ENCODE data around the gene CHID1. TPM values are rescaled to one million over a fixed set of nuclear protein-coding genes. Genes with fewer than 3 reads are reported as not detected.

CHID1 gene
- total and polyA plus RNA-seq, 9 of the 15 experiments (the other 6 are each of a cell fraction or from before 2014, with no cell fraction given) = 15.1 to 108 (median 39.8) TPM

DNA sequence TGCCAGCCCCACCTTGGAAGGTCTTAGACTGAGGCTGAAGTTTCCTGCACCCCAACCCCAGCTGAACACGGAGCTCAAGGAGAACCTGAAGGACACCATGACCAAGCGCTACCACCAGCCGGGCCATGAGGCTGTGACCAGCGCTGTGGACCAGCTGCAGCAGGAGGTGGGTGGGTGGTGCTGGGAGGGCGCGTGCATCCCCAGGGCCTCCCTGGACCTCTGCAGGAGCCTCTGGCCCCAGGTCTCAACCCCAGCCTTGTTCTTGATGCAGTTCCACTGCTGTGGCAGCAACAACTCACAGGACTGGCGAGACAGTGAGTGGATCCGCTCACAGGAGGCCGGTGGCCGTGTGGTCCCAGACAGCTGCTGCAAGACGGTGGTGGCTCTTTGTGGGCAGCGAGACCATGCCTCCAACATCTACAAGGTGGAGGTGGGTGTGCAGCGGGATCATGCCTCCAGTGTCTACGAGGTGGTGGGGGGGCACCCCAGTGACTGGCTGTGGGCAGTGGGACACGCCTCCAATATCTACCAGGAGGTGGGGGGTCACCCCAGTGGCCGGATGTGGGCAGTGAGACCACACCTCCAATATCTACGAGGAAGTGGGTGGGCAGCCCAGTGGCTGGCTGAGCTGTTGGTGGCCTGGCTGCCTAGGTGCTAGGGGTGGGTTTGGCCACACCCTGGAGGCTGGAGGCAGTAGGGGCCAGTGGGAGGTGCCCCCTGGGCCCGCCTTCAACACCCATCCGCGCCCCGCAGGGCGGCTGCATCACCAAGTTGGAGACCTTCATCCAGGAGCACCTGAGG is 73.2 kb downstream of the CHID1 start (continued):
- TF ChIP-seq, protein P1, sequence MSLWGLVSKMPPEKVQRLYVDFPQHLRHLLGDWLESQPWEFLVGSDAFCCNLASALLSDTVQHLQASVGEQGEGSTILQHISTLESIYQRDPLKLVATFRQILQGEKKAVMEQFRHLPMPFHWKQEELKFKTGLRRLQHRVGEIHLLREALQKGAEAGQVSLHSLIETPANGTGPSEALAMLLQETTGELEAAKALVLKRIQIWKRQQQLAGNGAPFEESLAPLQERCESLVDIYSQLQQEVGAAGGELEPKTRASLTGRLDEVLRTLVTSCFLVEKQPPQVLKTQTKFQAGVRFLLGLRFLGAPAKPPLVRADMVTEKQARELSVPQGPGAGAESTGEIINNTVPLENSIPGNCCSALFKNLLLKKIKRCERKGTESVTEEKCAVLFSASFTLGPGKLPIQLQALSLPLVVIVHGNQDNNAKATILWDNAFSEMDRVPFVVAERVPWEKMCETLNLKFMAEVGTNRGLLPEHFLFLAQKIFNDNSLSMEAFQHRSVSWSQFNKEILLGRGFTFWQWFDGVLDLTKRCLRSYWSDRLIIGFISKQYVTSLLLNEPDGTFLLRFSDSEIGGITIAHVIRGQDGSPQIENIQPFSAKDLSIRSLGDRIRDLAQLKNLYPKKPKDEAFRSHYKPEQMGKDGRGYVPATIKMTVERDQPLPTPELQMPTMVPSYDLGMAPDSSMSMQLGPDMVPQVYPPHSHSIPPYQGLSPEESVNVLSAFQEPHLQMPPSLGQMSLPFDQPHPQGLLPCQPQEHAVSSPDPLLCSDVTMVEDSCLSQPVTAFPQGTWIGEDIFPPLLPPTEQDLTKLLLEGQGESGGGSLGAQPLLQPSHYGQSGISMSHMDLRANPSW (CRISPR knock-in tag; IDR thresholded peaks at IDR 0.05) = no peak
- TF ChIP-seq BACH1 (tag; IDR thresholded peaks at IDR 0.05) (no peak), ZNF263 (CRISPR knock-in tag; IDR thresholded peaks at IDR 0.05; ENCODE audit: borderline replicate concordance) (no peak), NFIX (CRISPR knock-in tag; IDR thresholded peaks at IDR 0.05; ENCODE audit: low read depth) (no peak), SMAD1 (IDR thresholded peaks at IDR 0.05; ENCODE audit: low read depth, low read length, partially characterized antibody) (no peak), POLR2G (IDR thresholded peaks at IDR 0.05; ENCODE audit: low read depth, low read length) (peak; percentile 78), SAFB (IDR thresholded peaks at IDR 0.05; ENCODE audit: borderline replicate concordance, low read depth, low read length) (peak; percentile 8; the same call in 1 of the 2 replicates), SPI1 (IDR thresholded peaks at IDR 0.05; ENCODE audit: borderline replicate concordance, low read depth, low read length) (0 out of 2 replicates have a peak, but pooled peaks have one; percentile 9), GABPA (tag; conservative IDR thresholded peaks at IDR 0.05; ENCODE audit: low read depth) (0 out of 2 replicates have a peak, but pooled peaks have one; percentile 31), ZNF197 (CRISPR knock-in tag; IDR thresholded peaks at IDR 0.05; ENCODE audit: low read depth) (no peak), ZNF561 (CRISPR knock-in tag; conservative IDR thresholded peaks at IDR 0.05) (no peak), CHD1 (IDR thresholded peaks at IDR 0.05; ENCODE audit: low read length) (no peak), MBD2 (IDR thresholded peaks at IDR 0.05; ENCODE audit: borderline replicate concordance, low read depth) (no peak), ASH1L (IDR thresholded peaks at IDR 0.05; ENCODE audit: borderline replicate concordance, low read depth, partially characterized antibody) (no peak), ZNF280B (CRISPR knock-in tag; IDR thresholded peaks at IDR 0.05) (no peak), SP1 (CRISPR knock-in tag; IDR thresholded peaks at IDR 0.05) (peak; percentile 49; the same call in 1 of the 2 replicates), ZNF239 (CRISPR knock-in tag; IDR thresholded peaks at IDR 0.05) (no peak), ZNF253 (CRISPR knock-in tag; conservative IDR thresholded peaks at IDR 0.05) (no peak), FOXP4 (CRISPR knock-in tag; IDR thresholded peaks at IDR 0.05; ENCODE audit: borderline replicate concordance) (no peak)
- TF ChIP-seq, protein P2, sequence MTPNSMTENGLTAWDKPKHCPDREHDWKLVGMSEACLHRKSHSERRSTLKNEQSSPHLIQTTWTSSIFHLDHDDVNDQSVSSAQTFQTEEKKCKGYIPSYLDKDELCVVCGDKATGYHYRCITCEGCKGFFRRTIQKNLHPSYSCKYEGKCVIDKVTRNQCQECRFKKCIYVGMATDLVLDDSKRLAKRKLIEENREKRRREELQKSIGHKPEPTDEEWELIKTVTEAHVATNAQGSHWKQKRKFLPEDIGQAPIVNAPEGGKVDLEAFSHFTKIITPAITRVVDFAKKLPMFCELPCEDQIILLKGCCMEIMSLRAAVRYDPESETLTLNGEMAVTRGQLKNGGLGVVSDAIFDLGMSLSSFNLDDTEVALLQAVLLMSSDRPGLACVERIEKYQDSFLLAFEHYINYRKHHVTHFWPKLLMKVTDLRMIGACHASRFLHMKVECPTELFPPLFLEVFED (CRISPR knock-in tag; conservative IDR thresholded peaks at IDR 0.05) = no peak
